K562 (cell line): ENCODE measurements around the gene CD207. TPM values are rescaled to one million over a fixed set of nuclear protein-coding genes. Genes with fewer than 3 reads are reported as not detected.

ENCODE experiments used
- ATAC-seq: fragments of 200-7000 bp; cut with Tn5 transposase; 3 replicates; pipeline ENCODE4 v1.9.1; 2020; ENCODE audit warnings: moderate library complexity
- BruUV-seq: library from RNA; stranded (reverse); fragments of 400-500 nt; replicated peaks from 2 replicates; lab custom pipeline; 2021; lab: Mats Ljungman, UMichigan
- CTCF ChIA-PET: fragments of 300-600 bp; formaldehyde crosslinking; extraction: SDS; loops from one replicate; lab custom pipeline; 2021; ENCODE audit warnings: low intra/inter-chr PET ratio; lab: Yijun Ruan, JAX
- POLR2A ChIA-PET: fragments of 300-600, 350-650 bp; sonication (Branson Sonifier 250); formaldehyde crosslinking; extraction: SDS; loops from one replicate; lab custom pipeline; 2021; ENCODE audit warnings: antibody characterized with exemption, inconsistent platforms; lab: Yijun Ruan, JAX
- DNase-seq, 4 experiments: peaks; one replicate each; pipeline versions ENCODE4 v3.0.0 to v3.0.0-alpha.2; 2011 to 2018; ENCODE audit warnings: low spot score in 3 of 4, mixed read lengths in 3 of 4; ENCODE audit errors: extremely low read depth in 1 of 4
- FAIRE-seq: peaks from 2 replicates; lab custom pipeline; 2011; peaks lifted over from hg19 to GRCh38; lab: Jason Lieb, UNC
- H2AFZ ChIP-seq: 2 replicates; pipeline ENCODE4 v1.6.0; 2011; ENCODE audit warnings: low read depth, low read length, control low read depth, inconsistent platforms
- H3K27ac ChIP-seq: fragments of 200-600 bp; 3 replicates; pipeline ENCODE4 v1.8.0; 2011; ENCODE audit warnings: low read depth, mild to moderate bottlenecking, control low read depth, inconsistent platforms, low read length, moderate library complexity, mixed read lengths; ENCODE audit errors: extremely low read depth
- H3K27me3 ChIP-seq, 2 experiments: fragments of 300-600 bp in 1 of 2; 2 replicates in 1 of 2; 3 replicates in 1 of 2; pipeline versions ENCODE4 v1.6.0 to v1.8.0; 2011; ENCODE audit warnings: inconsistent platforms in 2 of 2, low read length in 2 of 2, mild to moderate bottlenecking in 1 of 2, mixed read lengths in 1 of 2, moderate library complexity in 1 of 2; ENCODE audit not compliant: control insufficient read depth in 2 of 2, insufficient read depth in 2 of 2
- H3K36me3 ChIP-seq: fragments of 300-600 bp; 3 replicates; pipeline ENCODE4 v1.8.0; 2011; ENCODE audit warnings: mild to moderate bottlenecking, low read length, inconsistent platforms; ENCODE audit not compliant: control insufficient read depth, insufficient read depth
- H3K4me1 ChIP-seq, 2 experiments: fragments of 200-600 bp in 1 of 2; replicated peaks in 1 of 2; 2 replicates in 1 of 2; 3 replicates in 1 of 2; pipeline versions ENCODE4 v1.5.1 to v1.8.0; 2011; ENCODE audit warnings: inconsistent platforms in 2 of 2, low read length in 2 of 2, mild to moderate bottlenecking in 1 of 2, mixed read lengths in 1 of 2, moderate library complexity in 1 of 2; ENCODE audit not compliant: control insufficient read depth in 2 of 2, insufficient read depth in 2 of 2
- H3K4me2 ChIP-seq: 2 replicates; pipeline ENCODE4 v1.6.1; 2011; ENCODE audit warnings: low read length, control low read depth, inconsistent platforms, mixed read lengths; ENCODE audit not compliant: insufficient read depth
- H3K4me3 ChIP-seq: fragments of 200-600 bp; sonication (generic), shearing (Covaris generic); 2 replicates; pipeline ENCODE4 v1.5.1; 2016; ENCODE audit warnings: control low read depth, inconsistent platforms
- H3K79me2 ChIP-seq: fragments of 200-600 bp; 3 replicates; pipeline ENCODE4 v1.8.0; 2011; ENCODE audit warnings: low read length, inconsistent platforms; ENCODE audit not compliant: control insufficient read depth, insufficient read depth
- H3K9ac ChIP-seq, 2 experiments: 2 replicates each; pipeline versions ENCODE4 v1.6.0 to v1.6.1; 2011; ENCODE audit warnings: low read depth in 2 of 2, low read length in 2 of 2, control low read depth in 1 of 2, inconsistent platforms in 1 of 2, mild to moderate bottlenecking in 1 of 2, mixed read lengths in 1 of 2; ENCODE audit not compliant: insufficient read depth in 1 of 2
- H3K9me1 ChIP-seq: one replicate; pipeline ENCODE4 v1.6.0; 2011; ENCODE audit warnings: inconsistent platforms, mild to moderate bottlenecking, low read length, moderate library complexity; ENCODE audit not compliant: control insufficient read depth, insufficient read depth
- H3K9me3 ChIP-seq: replicated peaks from 2 replicates; pipeline ENCODE4 v1.5.1; 2011; ENCODE audit warnings: low read depth, low read length, inconsistent platforms; ENCODE audit not compliant: control insufficient read depth, insufficient read depth
- H4K20me1 ChIP-seq: replicated peaks from 2 replicates; pipeline ENCODE4 v1.6.1; 2011; ENCODE audit warnings: low read length, inconsistent platforms, mixed read lengths; ENCODE audit not compliant: control insufficient read depth, insufficient read depth
- CBX8 ChIP-seq: fragments of 200-600 bp; sonication (generic); IDR thresholded peaks from 2 replicates; pipeline ENCODE4 v1.6.1; 2012; ENCODE audit warnings: borderline replicate concordance, mixed run types, low read depth, mild to moderate bottlenecking, moderate library complexity, mixed read lengths, low read length, control low read depth, inconsistent platforms; ENCODE audit not compliant: poor library complexity, severe bottlenecking; ENCODE audit errors: extremely low read depth
- FOXP1 ChIP-seq: sonication (generic); formaldehyde crosslinking; IDR thresholded peaks from 2 replicates; pipeline ENCODE4 v1.8.0; 2022; ENCODE audit warnings: mild to moderate bottlenecking, missing genetic modification reagents
- GABPB2 ChIP-seq: fragments of 250-450 bp; sonication (Bioruptor Pico); conservative IDR thresholded peaks from 2 replicates; pipeline ENCODE4 v1.5.1; 2021; ENCODE audit warnings: mild to moderate bottlenecking
- MAZ ChIP-seq, 2 experiments: fragments of 450-650 bp in 1 of 2; sonication (generic) in 1 of 2; formaldehyde crosslinking; IDR thresholded peaks in 1 of 2; conservative IDR thresholded peaks in 1 of 2; 2 replicates each; pipeline versions ENCODE4 v1.4.0 to v1.5.0; 2020; ENCODE audit warnings: mild to moderate bottlenecking in 1 of 2, missing genetic modification reagents in 1 of 2
- NCOA4 ChIP-seq: fragments of 450-650 bp; IDR thresholded peaks from 2 replicates; pipeline ENCODE4 v1.6.1; 2018; ENCODE audit warnings: mild to moderate bottlenecking; ENCODE audit not compliant: partially characterized antibody
- NR2C2 ChIP-seq, 2 experiments: fragments of 200-800 bp in 1 of 2; sonication (Bioruptor generic) in 1 of 2; sonication (generic) in 1 of 2; formaldehyde crosslinking in 1 of 2; IDR thresholded peaks; 2 replicates each; pipeline versions ENCODE4 v1.6.1 to v1.8.0; 2016 to 2022; ENCODE audit warnings: mild to moderate bottlenecking in 1 of 2, missing compliant biosample characterization in 1 of 2, missing genetic modification characterization in 1 of 2, missing genetic modification reagents in 1 of 2
- PBX2 ChIP-seq, 2 experiments: IDR thresholded peaks in 1 of 2; conservative IDR thresholded peaks in 1 of 2; 2 replicates each; pipeline ENCODE4 v1.6.1; 2016; ENCODE audit warnings: low read depth in 2 of 2, mild to moderate bottlenecking in 1 of 2, missing compliant biosample characterization in 1 of 2, missing genetic modification characterization in 1 of 2, moderate library complexity in 1 of 2
- ZKSCAN3 ChIP-seq: fragments of 250-450 bp; sonication (Bioruptor Pico); IDR thresholded peaks from 2 replicates; pipeline ENCODE4 v1.4.0; 2020
- ZNF217 ChIP-seq: sonication (generic); formaldehyde crosslinking; IDR thresholded peaks from 2 replicates; pipeline ENCODE4 v1.8.0; 2022; ENCODE audit warnings: mild to moderate bottlenecking, missing genetic modification reagents
- WGBS: fragments of 100-300 bp; shearing (Covaris generic); methylation state at CpG from one replicate; pipeline ENCODE4 v1.1.6; 2016; ENCODE audit warnings: low coverage, mixed read lengths; ENCODE audit not compliant: insufficient coverage; ENCODE audit errors: missing lambda C conversion rate; 5-methylcytosine and 5-hydroxymethylcytosine counted together
- in situ Hi-C: fragments of 300-500 bp; cut with MboI; formaldehyde crosslinking; loops from 4 replicates; pipeline ENCODE4 v1.15.0; 2018; ENCODE audit warnings: inconsistent platforms, mixed read lengths
- intact Hi-C: fragments of 100-400 bp; cut with micrococcal nuclease; formaldehyde crosslinking; loops from 2 replicates; pipeline ENCODE4 v1.14.2; 2022
- polyA plus RNA-seq, 8 experiments: library from polyadenylated mRNA; depleted of rRNA in 4 of 8; stranded (reverse) in 5 of 8; unstranded in 3 of 8; fragments of >200 nt; fragmentation: Nextera tagmentation in 2 of 8; fragmentation: Illumina TruSeq in 1 of 8; extraction: Ambion mirVana in 2 of 8; extraction: Trizol in 1 of 8; gene quantifications; 2 replicates each; pipeline versions ENCODE4 v1.2.1 to v1.2.3, GENCODE V29; 2011 to 2014; ENCODE audit warnings: inconsistent platforms in 1 of 8, missing spikeins in 1 of 8
- total RNA-seq, 7 experiments: library from RNA; depleted of rRNA in 6 of 7; stranded (reverse); fragments of >200 nt in 6 of 7; fragmentation: Illumina TruSeq in 2 of 7; extraction: Trizol in 2 of 7; gene quantifications; 2 replicates each; pipeline versions ENCODE4 v1.2.1 to v1.2.3, GENCODE V29; 2011 to 2021; ENCODE audit warnings: low replicate concordance in 1 of 7
- TF ChIP-seq, protein P1 (sequence below): fragments of 450-650 bp; IDR thresholded peaks from 2 replicates; pipeline ENCODE4 v1.6.1; 2016

The CD207 gene
- total and polyA plus RNA-seq, 9 of the 15 experiments (the other 6 are each of a cell fraction or from before 2014, with no cell fraction given): not detected

GRCh38 chr2:70807102-70807827 lies 28.4 kb downstream of the CD207 start (continued):
- TF ChIP-seq MAZ (CRISPR knock-in tag; conservative IDR thresholded peaks at IDR 0.05 in 1 of 2, IDR thresholded peaks at IDR 0.05 in 1 of 2) (no peak), FOXP1 (CRISPR knock-in tag) (no peak), ZNF217 (no peak), NCOA4 (no peak), ZKSCAN3 (CRISPR knock-in tag) (no peak), GABPB2 (CRISPR knock-in tag) (no peak)

DNA sequence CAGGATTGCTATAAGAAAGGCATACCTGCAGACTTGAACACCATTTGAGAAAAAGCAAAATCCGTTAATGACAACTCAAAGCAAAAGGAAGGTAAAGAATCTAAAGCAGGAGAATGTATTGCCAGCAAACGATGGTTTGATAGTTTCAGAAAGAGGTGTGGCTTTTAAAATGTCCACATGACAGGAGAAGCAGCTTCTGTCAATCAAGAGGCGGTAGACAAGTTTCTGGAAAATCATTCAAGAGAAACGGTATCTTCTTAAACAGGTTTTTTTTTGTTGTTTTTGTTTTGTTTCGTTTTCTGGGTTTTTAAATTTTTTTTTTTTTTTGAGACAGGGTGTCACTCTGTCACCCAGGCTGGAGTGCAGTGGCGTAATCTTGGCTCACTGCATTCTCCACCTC lies 29.0 kb downstream of the CD207 start:
- CTCF ChIA-PET: no interaction called here
- FAIRE-seq: no peak
- POLR2A ChIA-PET: no interaction called here

More for the DNA sequence above, 29.0 kb downstream of the CD207 start:
- Histone ChIP-seq H3K4me2 (no peak overlapping the region), H3K4me3 (no peak overlapping the region), H2AFZ (no peak overlapping the region), H3K9ac (no peak overlapping the region), H3K27ac (no peak overlapping the region), H3K4me1 (no peaks in the 10 kb centered on the region), H3K9me1 (no peaks in the 10 kb centered on the region), H3K79me2 (no peaks in the 10 kb centered on the region), H3K9me3 (no peaks in the 10 kb centered on the region), H3K36me3 (no peaks in the 10 kb centered on the region), H3K27me3 (peaks cover 24 to 39% of the 10 kb centered on the region in 2 experiments), H4K20me1 (0 out of 2 replicates have a peak, but pooled peaks cover 3% of the 10 kb centered on the region)
- intact Hi-C loops (no loop called here), in situ Hi-C loops (no loop called here)
- no peak for DNase-seq
- 2% methylated on average over 6 of the region's 6 CpGs for WGBS
- TF ChIP-seq, protein P1, sequence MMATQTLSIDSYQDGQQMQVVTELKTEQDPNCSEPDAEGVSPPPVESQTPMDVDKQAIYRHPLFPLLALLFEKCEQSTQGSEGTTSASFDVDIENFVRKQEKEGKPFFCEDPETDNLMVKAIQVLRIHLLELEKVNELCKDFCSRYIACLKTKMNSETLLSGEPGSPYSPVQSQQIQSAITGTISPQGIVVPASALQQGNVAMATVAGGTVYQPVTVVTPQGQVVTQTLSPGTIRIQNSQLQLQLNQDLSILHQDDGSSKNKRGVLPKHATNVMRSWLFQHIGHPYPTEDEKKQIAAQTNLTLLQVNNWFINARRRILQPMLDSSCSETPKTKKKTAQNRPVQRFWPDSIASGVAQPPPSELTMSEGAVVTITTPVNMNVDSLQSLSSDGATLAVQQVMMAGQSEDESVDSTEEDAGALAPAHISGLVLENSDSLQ: peak; percentile 85
- TF ChIP-seq NR2C2 (CRISPR knock-in tag; IDR thresholded peaks at IDR 0.05): no peak
- no peak for TF ChIP-seq NR2C2 (tag; IDR thresholded peaks at IDR 0.05)
- TF ChIP-seq CBX8: peak; percentile 69
- no peak for TF ChIP-seq PBX2 (CRISPR knock-in tag; IDR thresholded peaks at IDR 0.05; ENCODE audit: low read depth)
- 0 out of 2 replicates have a peak, but pooled peaks have one; percentile 35 for TF ChIP-seq PBX2 (tag; conservative IDR thresholded peaks at IDR 0.05; ENCODE audit: low read depth)
- no peak for ATAC-seq
- no TSS peak for BruUV-seq
